ENCODE measurements around the gene LIPC.

LIPC gene

DNA sequence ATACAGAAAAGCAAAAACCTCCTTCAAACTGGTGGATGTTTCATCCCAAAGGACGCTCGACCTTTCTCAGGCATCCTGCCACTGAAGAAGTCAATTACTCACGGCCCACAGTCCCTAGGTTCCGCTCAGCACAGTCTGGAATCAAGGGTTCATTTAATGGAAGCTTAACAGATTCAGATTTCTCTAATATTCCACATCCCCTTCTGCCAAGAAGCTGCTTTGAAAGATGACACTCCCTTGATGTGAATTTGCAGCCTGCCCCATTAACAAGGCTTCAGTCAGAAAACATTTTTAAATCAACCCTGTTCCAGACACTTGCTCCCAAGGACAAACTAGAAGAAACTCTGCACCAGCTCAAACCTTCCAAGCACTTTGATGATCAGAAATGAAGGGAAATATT is 81.2 kb downstream of the LIPC start:
- TF ChIP-seq, protein P1, sequence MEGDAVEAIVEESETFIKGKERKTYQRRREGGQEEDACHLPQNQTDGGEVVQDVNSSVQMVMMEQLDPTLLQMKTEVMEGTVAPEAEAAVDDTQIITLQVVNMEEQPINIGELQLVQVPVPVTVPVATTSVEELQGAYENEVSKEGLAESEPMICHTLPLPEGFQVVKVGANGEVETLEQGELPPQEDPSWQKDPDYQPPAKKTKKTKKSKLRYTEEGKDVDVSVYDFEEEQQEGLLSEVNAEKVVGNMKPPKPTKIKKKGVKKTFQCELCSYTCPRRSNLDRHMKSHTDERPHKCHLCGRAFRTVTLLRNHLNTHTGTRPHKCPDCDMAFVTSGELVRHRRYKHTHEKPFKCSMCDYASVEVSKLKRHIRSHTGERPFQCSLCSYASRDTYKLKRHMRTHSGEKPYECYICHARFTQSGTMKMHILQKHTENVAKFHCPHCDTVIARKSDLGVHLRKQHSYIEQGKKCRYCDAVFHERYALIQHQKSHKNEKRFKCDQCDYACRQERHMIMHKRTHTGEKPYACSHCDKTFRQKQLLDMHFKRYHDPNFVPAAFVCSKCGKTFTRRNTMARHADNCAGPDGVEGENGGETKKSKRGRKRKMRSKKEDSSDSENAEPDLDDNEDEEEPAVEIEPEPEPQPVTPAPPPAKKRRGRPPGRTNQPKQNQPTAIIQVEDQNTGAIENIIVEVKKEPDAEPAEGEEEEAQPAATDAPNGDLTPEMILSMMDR (conservative IDR thresholded peaks at IDR 0.05; ENCODE audit: control insufficient read depth, insufficient read depth, low read depth, low read length): no peak
- DNase-seq (ENCODE audit: low read depth): peak; percentile 16
- no peak overlapping the region for H3K4me3 ChIP-seq (ENCODE audit: control insufficient read depth, low read depth, low read length)

DNA sequence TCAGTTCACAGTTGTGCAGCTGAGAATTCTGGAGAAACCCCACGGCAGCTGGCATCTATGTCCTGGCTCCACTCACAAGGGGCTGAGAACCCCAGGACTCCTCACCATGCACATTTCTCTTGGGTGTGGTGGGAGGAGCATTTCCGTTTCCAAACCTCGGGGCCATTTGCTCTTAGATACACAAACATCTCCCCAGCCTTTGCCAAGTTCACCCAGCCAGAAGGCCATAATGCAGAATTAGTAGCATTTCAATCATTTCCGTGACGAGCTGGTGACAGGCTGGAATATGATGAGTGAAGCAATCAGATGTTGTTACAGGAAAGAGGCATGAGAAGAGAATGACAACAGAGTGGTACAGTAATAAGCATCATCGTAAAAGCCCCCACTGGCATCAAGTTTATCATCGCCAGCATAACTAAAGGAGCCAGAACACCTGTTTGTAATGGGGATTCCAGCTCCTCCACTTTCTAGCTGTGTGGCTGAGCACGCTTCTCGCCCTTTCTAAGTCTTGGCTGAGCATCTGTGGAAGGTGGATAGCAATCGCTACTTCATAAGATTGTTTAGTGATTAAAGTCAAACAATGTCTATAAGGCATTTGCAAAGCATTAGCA is 82.0 kb downstream of the LIPC start:
- TF ChIP-seq, protein P1 (conservative IDR thresholded peaks at IDR 0.05; ENCODE audit: control insufficient read depth, insufficient read depth, low read depth, low read length): no peak
- H3K4me3 ChIP-seq (ENCODE audit: control insufficient read depth, low read depth, low read length): no peak overlapping the region
- DNase-seq (ENCODE audit: low read depth): no peak

DNA sequence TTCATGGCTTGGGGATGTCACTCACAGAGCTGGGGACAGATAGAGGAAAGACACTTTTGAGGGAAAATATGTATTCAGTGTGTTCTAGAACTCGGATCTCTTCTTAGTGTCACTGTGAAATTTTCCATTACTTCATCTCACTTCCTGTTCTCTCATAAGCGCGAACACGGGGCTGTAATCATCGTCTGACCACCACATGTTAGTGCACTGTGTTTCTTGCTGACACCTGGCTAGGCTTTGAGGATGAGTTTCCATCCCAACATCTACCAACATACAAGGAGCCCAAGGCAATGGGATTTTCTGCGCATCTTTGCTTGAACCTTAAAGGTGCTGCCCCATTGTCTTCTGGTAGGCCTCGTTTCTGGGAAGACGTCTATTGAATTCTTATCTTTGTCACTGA is 84.0 kb downstream of the LIPC start:
- TF ChIP-seq, protein P1 (conservative IDR thresholded peaks at IDR 0.05; ENCODE audit: control insufficient read depth, insufficient read depth, low read depth, low read length): no peak
- no peak overlapping the region for H3K4me3 ChIP-seq (ENCODE audit: control insufficient read depth, low read depth, low read length)
- DNase-seq (ENCODE audit: low read depth): no peak

DNA sequence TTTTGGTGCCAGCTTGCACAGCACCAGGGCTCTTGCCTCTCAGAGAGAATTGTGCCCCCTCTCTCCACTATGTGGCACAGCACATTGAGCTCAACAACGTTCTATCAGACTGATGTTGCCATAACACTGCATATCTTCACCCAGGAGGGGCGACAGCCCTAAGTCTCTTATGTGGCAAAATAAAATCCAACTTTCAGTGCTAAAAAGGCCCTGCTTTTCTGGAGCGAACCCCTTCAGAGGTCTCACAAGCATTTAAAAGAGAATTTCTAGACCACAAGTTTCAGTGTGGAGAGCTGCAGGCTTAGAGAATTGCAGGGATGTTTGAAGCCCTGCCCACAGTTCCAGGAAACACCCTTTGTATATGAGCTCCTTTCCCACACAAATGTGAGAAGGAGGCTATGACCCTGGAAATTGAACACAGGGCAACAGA is 85.5 kb downstream of the LIPC start:
- no peak for DNase-seq (ENCODE audit: low read depth)
- TF ChIP-seq, protein P1 (conservative IDR thresholded peaks at IDR 0.05; ENCODE audit: control insufficient read depth, insufficient read depth, low read depth, low read length): peak; percentile 4
- H3K4me3 ChIP-seq (ENCODE audit: control insufficient read depth, low read depth, low read length): no peak overlapping the region

DNA sequence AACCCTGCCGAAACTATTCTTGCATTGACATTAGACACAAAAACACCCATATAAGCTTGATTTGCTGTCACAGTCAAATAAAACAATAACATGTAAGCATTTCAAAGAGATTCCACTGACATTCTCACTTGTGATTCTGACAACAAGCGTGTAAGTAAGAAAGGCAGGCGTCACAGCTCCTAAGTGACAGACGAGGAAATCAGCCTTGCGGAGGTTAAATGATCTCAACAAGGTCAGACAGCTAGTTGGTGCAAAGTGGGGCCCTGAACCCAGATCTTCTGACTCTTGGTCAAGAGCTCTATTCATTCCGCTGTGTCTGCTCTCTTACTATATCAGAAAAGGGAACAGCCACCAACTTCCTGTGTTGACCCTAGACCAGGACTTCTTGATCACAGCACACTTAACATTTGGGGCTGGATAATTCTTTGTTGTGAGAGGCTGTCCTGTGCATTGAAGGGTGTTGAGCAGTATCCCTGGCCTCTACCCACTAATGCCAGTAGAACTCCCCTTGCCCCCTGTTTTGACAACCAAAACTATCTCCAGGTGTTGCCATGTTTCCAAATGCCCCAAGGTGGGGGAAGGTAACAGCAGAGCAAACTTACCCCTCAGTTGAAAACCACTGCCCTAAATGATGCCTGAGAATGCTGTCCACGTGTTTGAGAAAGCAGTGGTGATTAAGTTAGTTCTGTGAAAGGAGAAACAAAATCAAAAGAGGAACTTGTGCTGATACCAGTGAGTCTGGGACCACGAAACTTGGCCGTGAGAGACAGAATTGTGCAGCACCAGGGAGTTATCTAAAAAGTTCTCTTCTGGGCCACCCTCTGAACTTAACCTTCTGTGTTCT is 86.1 kb downstream of the LIPC start:
- no peak overlapping the region for H3K4me3 ChIP-seq (ENCODE audit: control insufficient read depth, low read depth, low read length)
- TF ChIP-seq, protein P1 (conservative IDR thresholded peaks at IDR 0.05; ENCODE audit: control insufficient read depth, insufficient read depth, low read depth, low read length): no peak
- DNase-seq (ENCODE audit: low read depth): no peak

DNA sequence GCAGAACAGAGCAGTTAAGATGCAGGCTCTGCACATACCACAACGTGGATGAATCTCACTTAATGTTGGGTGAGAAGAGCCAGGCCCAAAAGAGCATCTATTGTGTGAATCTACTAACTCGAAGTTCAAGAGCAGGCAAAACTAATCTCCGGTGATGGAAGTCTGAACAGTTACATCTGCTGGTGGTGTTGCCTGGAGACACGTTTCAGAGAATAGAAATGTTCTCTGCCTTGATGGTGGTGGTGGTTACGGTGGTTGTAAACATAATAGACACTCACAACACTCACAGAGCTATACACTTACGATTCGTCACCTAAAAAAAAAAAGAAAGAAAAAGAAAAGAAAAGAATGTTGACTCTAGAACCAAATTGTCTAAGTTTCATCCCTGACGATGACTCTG is 86.8 kb downstream of the LIPC start:
- no peak for DNase-seq (ENCODE audit: low read depth)
- H3K4me3 ChIP-seq (ENCODE audit: control insufficient read depth, low read depth, low read length): no peak overlapping the region
- TF ChIP-seq, protein P1 (conservative IDR thresholded peaks at IDR 0.05; ENCODE audit: control insufficient read depth, insufficient read depth, low read depth, low read length): no peak

Data from fibroblast of mammary gland (primary cell).